GM21723 (cell line): ENCODE results near the gene MYO3B.

ENCODE experiments used
- ATAC-seq: cut with Tn5 transposase; IDR thresholded peaks from one replicate; pipeline ENCODE4 v1.9.1; 2021; ENCODE audit warnings: mild to moderate bottlenecking, moderate library complexity; ENCODE audit not compliant: unreplicated experiment

The MYO3B gene

GRCh38 chr2:170361090-170361936, 183.4 kb downstream of the MYO3B start:
- peak; percentile 62 for ATAC-seq

GRCh38 chr2:170362313-170362870, 184.4 kb downstream of the MYO3B start:
- no peak for ATAC-seq

GRCh38 chr2:170362871-170363631, 185.1 kb downstream of the MYO3B start:
- no peak for ATAC-seq

DNA sequence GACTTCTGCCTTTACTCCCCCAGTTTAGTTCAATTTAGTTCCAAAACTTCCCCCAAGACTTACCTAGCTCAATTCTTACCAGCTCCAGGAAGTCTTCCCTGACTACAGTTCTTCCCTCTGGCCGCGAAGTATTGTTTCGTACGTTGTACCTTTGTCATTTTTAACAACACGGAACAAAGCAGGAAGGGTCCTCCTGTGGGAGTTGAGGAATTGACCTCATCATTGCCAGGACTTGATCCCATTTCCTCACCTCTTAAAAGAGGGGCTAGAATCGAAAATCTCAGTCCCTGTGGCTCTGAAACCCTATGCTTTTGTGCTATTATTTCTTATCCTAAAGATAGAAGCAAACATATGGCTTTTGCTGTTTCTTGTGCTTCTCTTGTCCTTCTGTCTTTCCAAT, 187.1 kb downstream of the MYO3B start:
- no peak for ATAC-seq

GRCh38 chr2:170365686-170366085, 187.7 kb downstream of the MYO3B start:
- ATAC-seq, result no peak

GRCh38 chr2:170368370-170368769, 190.4 kb downstream of the MYO3B start:
- ATAC-seq, result no peak

DNA sequence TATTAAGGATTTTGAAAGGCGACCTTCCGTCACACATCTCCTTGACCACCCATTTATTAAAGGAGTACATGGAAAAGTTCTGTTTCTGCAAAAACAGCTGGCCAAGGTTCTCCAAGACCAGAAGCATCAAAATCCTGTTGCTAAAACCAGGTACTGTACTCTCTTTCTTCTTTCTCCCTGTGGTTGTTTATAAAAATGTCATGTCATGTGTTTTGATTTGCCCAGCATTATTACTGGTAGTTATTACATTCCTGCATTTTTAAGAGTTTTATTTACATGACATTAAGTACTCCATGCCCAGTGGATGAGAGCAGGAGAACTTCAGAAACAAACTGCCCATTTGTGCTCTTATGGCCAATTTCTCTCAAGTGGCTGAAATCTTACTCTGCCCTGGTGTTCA, 191.3 kb downstream of the MYO3B start:
- ATAC-seq, result no peak

DNA sequence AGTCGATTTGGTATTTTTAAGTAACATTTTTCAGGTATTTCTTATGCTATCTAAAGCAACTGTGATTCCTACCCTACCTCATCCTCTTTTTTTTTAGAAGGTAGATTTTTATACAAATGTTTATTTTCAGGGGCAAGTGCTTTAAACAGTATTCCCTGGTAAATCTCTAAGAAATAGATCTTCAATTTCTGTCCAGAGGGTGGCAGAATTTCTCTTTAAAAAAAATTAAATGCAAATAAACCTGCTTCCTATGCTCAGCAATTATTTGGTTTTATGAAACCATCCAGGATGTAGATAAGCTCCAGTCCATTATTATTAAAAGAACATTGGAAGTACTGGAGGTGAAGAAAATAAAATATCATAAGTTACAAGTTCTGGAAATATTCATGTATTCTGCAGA, 191.9 kb downstream of the MYO3B start:
- no peak for ATAC-seq

GRCh38 chr2:170371231-170371998, 193.5 kb downstream of the MYO3B start:
- no peak for ATAC-seq

GRCh38 chr2:170375192-170375591, 197.2 kb downstream of the MYO3B start:
- ATAC-seq, result no peak

DNA sequence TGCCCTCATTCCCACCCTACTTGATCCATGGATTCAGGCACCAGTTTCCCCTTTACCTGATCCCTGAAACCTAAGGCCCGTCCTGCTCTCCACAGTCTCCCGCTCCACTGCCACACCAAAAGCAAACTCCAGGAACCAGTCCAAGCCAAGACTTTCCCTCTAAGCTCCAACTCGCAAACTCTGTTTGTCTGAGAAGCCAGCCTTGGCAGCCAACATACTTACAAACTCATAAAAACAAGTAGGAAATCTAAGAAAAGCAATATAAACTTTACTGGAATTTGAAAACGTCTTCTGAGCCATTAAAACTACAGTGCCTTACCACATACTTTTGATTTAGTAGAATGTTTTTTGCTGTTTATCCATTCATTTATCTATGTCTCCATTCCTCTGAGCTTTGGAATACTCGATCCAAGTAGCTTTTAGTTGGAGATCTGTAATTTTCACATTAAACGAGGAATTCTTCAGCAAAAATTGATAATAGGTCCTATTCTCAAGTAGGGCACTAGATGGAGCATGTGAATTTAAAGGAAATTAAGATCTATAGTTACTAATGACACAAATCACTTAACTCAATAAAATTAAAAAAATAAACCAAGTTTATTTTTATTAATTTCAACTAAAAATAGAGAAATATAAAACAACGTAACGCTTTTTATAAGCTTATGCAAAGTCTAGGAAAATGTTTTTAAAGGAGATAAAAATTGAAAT, 199.7 kb downstream of the MYO3B start:
- ATAC-seq, result no peak

DNA sequence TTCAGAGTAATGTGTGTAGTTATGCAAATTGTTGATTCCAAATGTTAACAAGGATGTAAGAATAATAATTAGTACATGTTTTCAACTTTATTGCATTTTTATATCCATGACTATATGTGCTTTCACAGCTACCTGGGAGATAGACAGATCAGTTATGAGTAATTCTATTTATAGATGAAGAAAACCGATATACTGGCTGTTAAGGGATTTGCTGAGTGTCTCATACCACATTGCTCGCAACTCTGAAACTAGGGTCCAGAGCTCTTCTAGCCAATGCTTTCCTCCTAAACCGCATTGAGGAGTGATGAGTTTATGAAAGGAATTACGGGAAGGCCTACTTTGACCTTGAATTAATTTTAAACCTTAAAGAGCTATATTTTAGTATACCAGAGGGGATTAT, 202.3 kb downstream of the MYO3B start:
- ATAC-seq, result no peak

GRCh38 chr2:170381678-170382077, 203.7 kb downstream of the MYO3B start:
- no peak for ATAC-seq

- no peak for ATAC-seq
These were observed 208.6 kb downstream of the MYO3B start for GRCh38 chr2:170386554-170386953.

DNA sequence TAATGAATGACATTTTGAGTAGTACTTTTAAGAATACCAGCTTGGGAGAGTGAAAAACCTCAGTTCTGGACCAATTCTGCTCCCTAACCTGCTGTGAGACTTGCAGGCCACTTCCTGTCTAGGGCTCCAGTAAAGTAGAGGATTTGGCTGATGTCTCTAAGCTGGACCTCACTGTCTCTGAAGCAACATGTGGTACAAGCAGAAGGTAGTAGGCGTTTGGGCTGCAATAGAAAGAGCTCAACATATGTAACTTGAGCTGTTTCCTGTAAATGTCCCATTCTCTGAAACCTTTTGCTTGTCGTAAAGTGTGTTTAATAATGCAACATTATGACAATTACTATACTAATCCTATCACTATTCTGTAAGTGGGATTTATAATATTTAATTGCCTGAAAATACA, 213.1 kb downstream of the MYO3B start:
- ATAC-seq, result no peak

DNA sequence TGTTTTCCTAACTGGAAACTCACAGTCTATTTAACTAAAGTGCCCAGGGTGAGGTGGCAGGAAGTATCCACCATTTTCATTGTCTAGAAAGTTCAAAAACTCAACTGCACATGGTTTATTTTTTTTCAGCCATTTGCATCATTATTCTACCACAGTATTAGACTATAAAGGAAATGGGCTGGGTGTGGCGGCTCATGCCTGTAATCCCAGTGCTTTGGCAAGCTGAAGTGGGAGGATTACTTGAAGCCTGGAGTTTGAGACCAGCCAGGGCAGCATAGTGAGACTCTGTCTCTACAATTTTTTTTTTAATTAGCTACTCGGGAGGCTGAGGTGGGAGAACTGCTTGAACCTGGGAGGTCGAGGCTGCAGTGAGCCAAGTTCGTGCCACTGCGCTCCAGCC, 213.8 kb downstream of the MYO3B start:
- ATAC-seq, result no peak

GRCh38 chr2:170393861-170394498, 216.0 kb downstream of the MYO3B start:
- ATAC-seq, result no peak

DNA sequence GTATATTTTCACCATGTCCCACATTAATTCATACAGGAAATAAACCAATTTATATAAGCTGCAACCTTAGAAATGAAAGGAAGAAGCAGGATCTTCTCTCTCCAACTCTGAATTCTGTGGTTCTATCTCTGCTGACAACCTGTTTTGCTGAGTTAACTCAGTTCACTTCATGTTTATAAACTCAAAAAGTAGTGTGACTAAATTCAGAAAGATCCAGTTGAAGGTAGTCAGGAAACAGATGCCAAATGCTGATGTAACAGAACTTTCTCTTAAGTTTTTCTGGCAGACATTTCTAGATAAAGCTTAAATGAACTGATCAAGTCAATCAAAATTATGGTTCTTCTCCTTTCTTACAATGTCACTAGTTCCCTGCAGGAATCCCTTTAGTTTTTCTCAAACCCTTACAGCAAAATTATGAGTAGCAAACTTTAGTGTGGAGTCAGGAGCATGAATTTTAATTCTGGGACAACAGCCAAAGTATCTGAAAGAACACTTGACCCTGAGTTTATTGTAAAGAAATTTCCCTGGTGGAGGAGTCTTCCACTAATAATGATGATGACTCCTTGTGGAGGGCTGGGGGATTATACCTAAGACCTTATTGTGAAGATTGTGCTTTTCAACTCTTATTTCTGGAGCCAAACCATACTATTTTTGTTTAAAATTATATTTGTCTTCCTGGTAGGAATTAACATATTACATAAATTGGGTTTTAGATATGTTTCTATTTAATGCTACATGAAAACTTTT, 216.9 kb downstream of the MYO3B start:
- ATAC-seq, result no peak

DNA sequence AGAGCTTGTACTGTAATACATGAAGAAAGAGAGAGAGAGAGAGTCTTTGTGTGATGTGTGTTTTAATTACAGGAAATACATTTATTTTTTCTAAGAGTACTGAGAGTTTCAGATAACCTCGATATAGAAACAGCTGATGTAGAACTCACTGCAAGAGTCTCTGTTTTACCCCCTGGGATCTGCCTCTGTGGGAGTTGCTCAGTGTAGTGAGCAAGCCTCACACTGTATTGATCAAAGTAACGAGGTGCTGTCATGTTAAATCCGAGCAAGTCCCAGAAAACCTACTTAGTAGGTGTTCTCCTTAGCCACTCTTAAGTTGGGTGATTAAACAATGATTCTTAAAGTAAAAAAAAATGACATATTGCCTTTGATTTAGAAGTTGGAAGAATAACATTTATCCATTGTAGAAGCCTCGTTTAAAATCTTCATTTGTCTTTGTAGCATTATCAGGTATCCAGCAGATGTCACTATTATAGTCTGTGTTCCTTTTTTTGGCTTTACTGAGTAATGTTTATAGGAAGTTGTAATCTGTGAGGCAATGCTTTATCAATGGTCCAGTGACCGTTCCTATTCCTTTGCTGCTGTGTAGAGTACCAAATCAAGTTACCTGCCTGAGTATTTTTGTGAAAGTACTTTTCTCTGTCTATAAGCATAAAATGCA, 219.0 kb downstream of the MYO3B start:
- ATAC-seq, result no peak
